Hematopoietic multipotent progenitor cell treated with erythropoietin and hydrocortisone succinate and interleukin-3 and kit ligand, for 4 days (in vitro differentiated cells): ENCODE measurements around the gene YJU2.
A peak's percentile ranks its signal among the peaks of the same experiment; 100 is the strongest.
"Not testable (repeated sequence)": the region's sequence is repeated elsewhere in the genome, so short reads cannot be mapped to it uniquely, and the experiment has no call there.

ENCODE experiments used
- DNase-seq: peaks from one replicate; pipeline ENCODE4 v3.0.0-alpha.2; 2015

The YJU2 gene

DNA sequence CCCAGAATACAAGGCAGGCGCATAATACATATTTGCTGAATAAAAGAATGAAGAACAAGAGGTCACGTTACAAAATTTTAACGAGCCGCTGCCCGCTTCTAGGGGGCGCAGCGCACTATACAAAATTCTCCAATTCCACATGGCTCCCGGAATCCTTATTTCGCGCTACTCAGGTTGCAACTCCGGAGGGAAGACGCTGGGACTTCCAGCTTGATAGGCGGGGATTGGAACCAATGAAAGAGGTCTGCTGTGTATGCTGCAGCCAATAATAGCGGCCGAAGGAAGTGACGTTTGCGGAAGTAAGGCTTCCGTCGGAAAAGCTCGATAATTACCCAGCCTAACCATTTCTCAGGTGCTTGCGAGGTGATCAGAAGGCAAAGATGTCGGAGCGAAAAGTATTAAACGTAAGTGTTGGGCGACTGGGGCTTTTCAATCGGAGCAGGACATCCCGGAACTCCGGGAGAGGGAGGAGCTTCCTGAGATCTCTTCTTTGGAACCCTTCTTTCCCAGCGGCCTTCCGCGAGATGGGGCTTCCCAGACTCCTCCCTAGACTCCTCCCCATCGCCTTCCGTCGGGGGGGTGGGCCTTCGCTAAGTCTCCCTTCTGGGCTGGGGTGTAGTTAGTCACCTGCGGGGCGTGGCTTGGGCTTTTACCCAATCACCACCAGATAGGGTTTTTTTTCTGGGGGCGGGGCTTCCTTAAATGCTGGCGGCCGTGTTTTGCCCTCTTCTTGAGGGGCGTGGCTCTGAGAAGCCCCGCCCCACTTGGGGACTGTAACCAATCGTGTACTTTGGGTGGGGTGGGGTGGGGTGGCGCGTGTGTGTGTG, at the start of gene YJU2:
YJU2 (plus strand) TSS at position 314 of the 827 bp plus-strand sequence; CDS start at position 381, 67 bp downstream.
- DNase-seq: peak; percentile 100

GRCh38 chr19:4197228-4197624, 49.7 kb upstream of the YJU2 start:
- no peak for DNase-seq

GRCh38 chr19:4197625-4198466, 49.0 kb upstream of the YJU2 start:
- DNase-seq: peak; percentile 39

DNA sequence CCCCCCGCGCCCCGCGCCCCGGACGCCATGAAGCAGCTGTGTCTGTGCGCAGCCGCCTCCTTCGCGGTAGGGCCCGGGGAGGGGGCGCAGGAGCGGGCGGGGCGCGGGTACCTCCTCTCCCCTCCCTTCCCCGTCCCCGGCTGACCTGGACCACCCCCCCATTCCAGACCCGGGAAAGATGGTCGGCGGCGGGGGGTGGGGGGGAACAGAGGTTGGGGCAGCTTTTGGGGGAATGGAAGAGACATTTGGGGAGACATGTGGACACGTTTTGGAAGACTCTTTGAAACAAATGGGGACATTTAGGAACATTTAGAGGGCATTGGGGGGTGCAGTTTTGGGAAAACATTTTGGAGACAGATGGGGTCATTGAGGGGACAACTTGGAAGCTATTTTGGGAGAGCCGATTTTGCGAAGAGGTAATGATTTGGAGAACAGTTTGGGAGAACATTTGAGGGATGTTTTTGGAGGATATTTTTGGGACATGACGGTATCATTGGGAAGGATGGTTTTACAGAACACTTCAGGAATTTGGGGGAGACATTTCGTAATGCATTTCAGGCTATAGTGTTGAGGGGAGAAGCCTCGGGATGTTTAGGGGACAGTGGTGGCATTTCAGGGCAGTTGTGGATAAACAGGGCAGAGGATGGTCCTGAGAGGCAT, 48.3 kb upstream of the YJU2 start:
- DNase-seq: no peak

DNA sequence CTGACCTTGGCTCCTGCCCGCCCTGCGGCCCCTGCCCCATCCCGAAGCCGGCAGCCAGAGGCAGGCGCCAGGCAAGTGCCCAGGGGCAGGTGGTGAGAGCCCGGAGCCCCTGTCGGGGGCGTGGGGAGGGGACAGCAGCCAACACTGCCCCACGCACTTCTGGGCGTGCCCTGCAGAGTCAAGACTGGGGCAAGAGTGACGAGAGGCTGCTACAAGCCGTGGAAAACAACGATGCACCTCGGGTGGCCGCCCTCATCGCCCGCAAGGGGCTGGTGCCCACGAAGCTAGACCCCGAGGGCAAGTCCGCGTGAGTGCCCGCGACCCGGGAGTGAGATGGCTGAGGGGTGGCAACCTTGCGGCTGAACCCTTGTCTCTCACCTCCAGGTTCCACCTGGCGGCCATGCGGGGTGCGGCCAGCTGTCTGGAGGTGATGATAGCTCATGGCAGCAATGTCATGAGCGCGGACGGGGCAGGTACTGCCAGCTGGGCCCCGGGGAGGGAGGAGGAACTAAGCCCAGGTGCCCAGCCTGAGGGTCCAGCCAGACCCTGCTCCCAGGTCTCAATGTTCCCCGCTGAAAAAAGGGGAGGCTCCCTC, 47.1 kb upstream of the YJU2 start:
- no peak for DNase-seq

DNA sequence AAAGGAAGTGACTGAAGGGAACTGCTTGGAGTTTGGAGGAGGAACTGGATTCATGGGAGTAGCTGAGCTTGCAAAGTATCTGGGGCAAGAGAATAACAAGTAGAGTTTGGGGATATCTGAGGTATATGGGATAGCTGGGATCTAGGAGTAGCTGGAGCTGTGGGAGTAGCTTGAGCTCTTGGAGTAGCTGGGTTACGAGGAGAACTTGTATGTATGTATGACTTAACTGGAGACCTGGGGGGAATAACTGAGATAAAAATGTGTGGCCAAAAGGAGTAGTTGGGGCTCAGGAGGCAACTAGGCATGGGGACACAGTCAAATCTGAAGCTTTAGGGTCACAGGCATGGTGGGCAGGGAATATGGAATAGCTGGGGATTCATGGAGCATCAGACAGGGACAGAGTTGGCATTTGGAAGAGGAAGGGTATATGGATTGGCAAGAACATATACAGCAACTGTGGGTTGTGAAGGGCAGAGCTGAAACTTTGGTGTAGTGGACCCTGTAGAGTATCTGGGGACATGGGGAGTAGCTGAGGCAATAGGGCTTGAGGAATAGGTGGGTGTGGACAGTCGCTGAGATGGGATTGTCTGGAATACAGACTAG, 45.8 kb upstream of the YJU2 start:
- no peak for DNase-seq

- DNase-seq: no peak
Measured at GRCh38 chr19:4201798-4202197, 45.1 kb upstream of the YJU2 start.

- DNase-seq: peak; percentile 68
Measured at GRCh38 chr19:4206818-4207484, 39.9 kb upstream of the YJU2 start.

GRCh38 chr19:4208385-4209094, 38.3 kb upstream of the YJU2 start:
- peak; percentile 45 for DNase-seq

GRCh38 chr19:4210166-4210731, 36.6 kb upstream of the YJU2 start:
- DNase-seq: no peak

GRCh38 chr19:4213116-4213515, 33.8 kb upstream of the YJU2 start:
- no peak for DNase-seq

DNA sequence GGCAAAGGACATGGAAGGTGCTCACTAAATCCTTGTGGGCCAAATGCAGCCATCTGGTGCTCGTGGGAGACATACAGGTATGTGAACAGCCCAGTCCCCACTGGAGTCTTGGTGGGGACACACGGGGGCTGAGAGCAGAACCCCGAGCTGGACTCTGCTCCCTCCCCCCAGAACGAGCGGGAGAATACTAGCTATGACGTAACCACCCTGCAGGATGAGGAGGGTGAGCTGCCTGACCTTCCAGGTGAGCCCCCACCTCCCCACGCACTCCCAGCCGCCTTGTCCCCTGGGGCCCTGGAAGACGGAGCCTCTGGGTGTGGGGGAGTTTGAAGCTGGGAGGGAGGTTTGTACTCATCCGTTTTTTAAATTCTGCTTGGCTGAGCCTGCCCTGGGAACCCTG, 31.1 kb upstream of the YJU2 start:
- no peak for DNase-seq

- no peak for DNase-seq
Measured at GRCh38 chr19:4216846-4217245, 30.0 kb upstream of the YJU2 start.

DNA sequence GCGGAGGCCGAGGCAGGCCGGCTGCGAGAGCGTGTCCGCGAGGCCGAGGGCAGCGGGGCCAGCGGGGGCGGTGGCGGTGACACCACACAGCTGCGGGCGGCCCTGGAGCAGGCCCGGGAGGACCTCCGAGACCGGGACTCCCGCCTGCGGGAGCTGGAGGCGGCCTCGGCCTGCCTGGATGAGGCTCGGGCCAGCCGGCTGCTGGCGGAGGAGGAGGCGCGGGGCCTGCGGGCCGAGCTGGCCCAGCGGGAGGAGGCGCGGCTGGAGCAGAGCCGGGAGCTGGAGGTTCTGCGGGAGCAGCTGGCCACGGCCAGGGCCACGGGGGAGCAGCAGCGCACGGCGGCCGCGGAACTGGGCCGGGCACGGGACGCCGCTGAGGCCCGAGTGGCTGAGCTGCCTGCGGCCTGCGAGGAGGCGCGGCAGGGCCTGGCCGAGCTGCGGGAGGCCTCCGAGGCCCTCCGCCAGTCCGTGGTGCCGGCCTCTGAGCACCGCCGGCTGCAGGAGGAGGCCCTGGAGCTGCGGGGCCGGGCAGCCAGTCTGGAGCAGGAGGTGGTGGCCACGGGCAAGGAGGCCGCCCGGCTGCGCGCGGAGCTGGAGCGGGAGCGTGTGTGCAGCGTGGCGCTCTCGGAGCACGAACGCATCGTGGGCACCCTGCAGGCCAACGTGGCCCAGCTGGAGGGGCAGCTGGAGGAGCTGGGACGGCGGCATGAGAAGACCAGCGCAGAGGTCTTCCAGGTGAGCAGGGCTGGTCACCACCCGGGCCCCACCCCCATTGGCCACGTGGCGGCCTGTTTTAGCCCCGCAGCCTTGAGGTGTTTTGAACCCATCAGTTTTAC, 29.2 kb upstream of the YJU2 start:
- DNase-seq: no peak

GRCh38 chr19:4218523-4218922, 28.4 kb upstream of the YJU2 start:
- DNase-seq: not testable (repeated sequence)

DNA sequence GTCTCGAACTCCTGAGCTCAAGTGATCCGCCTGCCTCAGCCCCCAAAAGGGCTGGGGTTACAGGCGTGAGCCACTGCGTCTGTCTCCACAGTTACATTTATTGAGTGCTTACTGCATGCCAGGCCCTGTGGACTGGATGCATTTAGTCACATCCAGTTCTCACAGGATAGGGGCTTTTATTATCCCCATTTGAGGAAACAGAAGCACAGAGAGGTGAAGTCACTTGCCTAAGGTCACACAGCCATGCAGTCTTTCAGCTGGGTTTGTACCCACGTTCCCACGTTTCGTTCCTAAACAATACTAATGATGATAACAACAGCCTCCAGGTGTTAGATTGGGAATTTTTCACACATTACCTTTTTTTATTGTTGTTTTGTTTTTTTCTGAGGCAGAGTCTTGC, 26.7 kb upstream of the YJU2 start:
- DNase-seq: no peak

DNA sequence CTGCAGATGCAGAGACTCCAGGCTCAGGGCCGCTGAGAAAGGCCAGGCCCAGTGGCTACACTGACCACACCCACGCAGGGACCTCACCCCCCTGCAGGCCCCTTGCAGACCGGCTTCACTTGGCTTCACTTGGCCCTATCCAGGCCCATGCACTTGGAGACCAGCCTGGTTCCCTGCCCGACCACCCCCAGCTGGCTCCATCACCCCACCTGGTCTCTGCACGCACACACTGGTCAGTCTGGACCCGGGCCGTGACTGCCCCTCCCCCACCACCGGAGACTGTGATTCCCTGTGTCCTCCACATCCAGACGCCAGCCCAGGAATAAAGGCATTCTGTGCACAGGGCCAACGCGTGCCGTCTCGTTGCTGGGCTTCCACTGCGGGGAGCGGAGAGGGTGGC, 22.4 kb upstream of the YJU2 start:
- no peak for DNase-seq

- DNase-seq: no peak
Measured at GRCh38 chr19:4225885-4226284, 21.0 kb upstream of the YJU2 start.

DNA sequence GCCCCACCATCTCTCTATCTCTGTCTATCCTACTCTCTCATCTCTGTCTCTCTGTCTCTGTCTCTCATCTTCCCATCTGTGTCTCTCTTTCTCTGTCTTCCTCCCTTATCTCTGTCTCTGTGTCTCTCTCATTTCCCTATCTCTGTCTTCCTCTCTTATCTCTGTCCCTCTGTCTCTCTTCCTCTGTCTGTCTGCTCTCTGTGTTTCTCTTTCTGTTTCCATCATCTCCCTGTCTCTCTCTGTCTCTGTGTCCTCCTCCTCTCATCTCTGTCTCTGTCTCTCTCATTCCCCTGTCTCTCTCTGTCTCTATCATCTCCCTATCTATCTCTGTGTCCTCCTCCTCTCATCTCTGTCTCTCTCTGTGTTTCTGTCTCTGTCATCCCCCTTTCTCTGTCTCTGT, 19.1 kb upstream of the YJU2 start:
- no peak for DNase-seq

DNA sequence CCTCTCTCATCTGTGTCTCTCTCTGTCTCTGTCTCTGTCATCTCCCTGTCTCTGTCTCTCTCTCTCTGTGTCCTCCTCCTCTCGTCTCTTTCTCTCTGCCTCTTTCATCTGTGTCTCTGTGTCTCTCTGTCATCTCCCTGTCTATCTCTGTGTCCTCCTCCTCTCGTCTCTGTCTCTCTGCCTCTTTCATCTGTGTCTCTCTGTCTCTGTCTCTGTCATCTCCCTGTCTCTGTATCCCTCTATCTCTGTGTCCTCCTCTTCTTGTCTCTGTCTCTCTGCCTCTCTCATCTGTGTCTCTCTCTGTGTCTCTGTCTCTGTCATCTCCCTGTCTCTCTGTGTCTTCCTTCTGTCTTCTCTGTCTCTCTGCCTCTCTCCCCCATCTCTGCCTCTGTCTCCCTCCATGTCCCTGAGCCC, 18.1 kb upstream of the YJU2 start:
- DNase-seq: no peak
